ENCODE data around the gene DOK7.

DOK7 gene

GRCh38 chr4:3476936-3477749, 14.0 kb downstream of the DOK7 start:
- Histone ChIP-seq H3K36me3 (ENCODE audit: insufficient read depth, low read length) (no peaks in the 10 kb centered on the region), H3K9ac (ENCODE audit: low read depth, low read length) (no peak overlapping the region), H3K4me1 (ENCODE audit: insufficient read depth, low read length) (peaks cover 8% of the 10 kb centered on the region; the same call in 1 of the 2 replicates), H3K9me3 (ENCODE audit: control insufficient read depth, insufficient read depth, low read length) (no peaks in the 10 kb centered on the region)

- Histone ChIP-seq H3K36me3 (ENCODE audit: insufficient read depth, low read length) (no peaks in the 10 kb centered on the region), H3K4me1 (ENCODE audit: insufficient read depth, low read length) (peaks cover 8% of the 10 kb centered on the region; the same call in 1 of the 2 replicates), H3K9me3 (ENCODE audit: control insufficient read depth, insufficient read depth, low read length) (no peaks in the 10 kb centered on the region), H3K9ac (ENCODE audit: low read depth, low read length) (no peak overlapping the region)
Measured at GRCh38 chr4:3477750-3478430, 14.8 kb downstream of the DOK7 start.

GRCh38 chr4:3478446-3479357, 15.6 kb downstream of the DOK7 start:
- H3K9me3 ChIP-seq (ENCODE audit: control insufficient read depth, insufficient read depth, low read length), result no peaks in the 10 kb centered on the region
- no peak overlapping the region for H3K9ac ChIP-seq (ENCODE audit: low read depth, low read length)
- H3K36me3 ChIP-seq (ENCODE audit: insufficient read depth, low read length), result no peaks in the 10 kb centered on the region
- peaks cover 8% of the 10 kb centered on the region; the same call in 1 of the 2 replicates for H3K4me1 ChIP-seq (ENCODE audit: insufficient read depth, low read length)

GRCh38 chr4:3479358-3480101, 16.4 kb downstream of the DOK7 start:
- peaks cover 13% of the 10 kb centered on the region; the same call in 1 of the 2 replicates for H3K4me1 ChIP-seq (ENCODE audit: insufficient read depth, low read length)
- no peaks in the 10 kb centered on the region for H3K36me3 ChIP-seq (ENCODE audit: insufficient read depth, low read length)
- no peak overlapping the region for H3K9ac ChIP-seq (ENCODE audit: low read depth, low read length)
- no peaks in the 10 kb centered on the region for H3K9me3 ChIP-seq (ENCODE audit: control insufficient read depth, insufficient read depth, low read length)

GRCh38 chr4:3480528-3481112, 17.5 kb downstream of the DOK7 start:
- no peaks in the 10 kb centered on the region for H3K36me3 ChIP-seq (ENCODE audit: insufficient read depth, low read length)
- peak overlapping the region; percentile 13; the same call in 1 of the 2 replicates for H3K9ac ChIP-seq (ENCODE audit: low read depth, low read length)
- peaks cover 22% of the 10 kb centered on the region; the same call in 1 of the 2 replicates for H3K4me1 ChIP-seq (ENCODE audit: insufficient read depth, low read length)
- H3K9me3 ChIP-seq (ENCODE audit: control insufficient read depth, insufficient read depth, low read length), result no peaks in the 10 kb centered on the region

- no peaks in the 10 kb centered on the region for H3K36me3 ChIP-seq (ENCODE audit: insufficient read depth, low read length)
- H3K9ac ChIP-seq (ENCODE audit: low read depth, low read length), result peak overlapping the region; percentile 13; the same call in 1 of the 2 replicates
- peaks cover 24% of the 10 kb centered on the region; the same call in 1 of the 2 replicates for H3K4me1 ChIP-seq (ENCODE audit: insufficient read depth, low read length)
- no peaks in the 10 kb centered on the region for H3K9me3 ChIP-seq (ENCODE audit: control insufficient read depth, insufficient read depth, low read length)
Measured at GRCh38 chr4:3481113-3481531, 18.0 kb downstream of the DOK7 start.

- Histone ChIP-seq H3K4me1 (ENCODE audit: insufficient read depth, low read length) (peaks cover 24% of the 10 kb centered on the region; the same call in 1 of the 2 replicates), H3K9me3 (ENCODE audit: control insufficient read depth, insufficient read depth, low read length) (no peaks in the 10 kb centered on the region), H3K36me3 (ENCODE audit: insufficient read depth, low read length) (no peaks in the 10 kb centered on the region), H3K9ac (ENCODE audit: low read depth, low read length) (no peak overlapping the region)
Measured at GRCh38 chr4:3481783-3482393, 18.8 kb downstream of the DOK7 start.

GRCh38 chr4:3482707-3483106, 19.6 kb downstream of the DOK7 start:
- H3K4me1 ChIP-seq (ENCODE audit: insufficient read depth, low read length), result peaks cover 24% of the 10 kb centered on the region; the same call in 1 of the 2 replicates
- no peaks in the 10 kb centered on the region for H3K9me3 ChIP-seq (ENCODE audit: control insufficient read depth, insufficient read depth, low read length)
- no peak overlapping the region for H3K9ac ChIP-seq (ENCODE audit: low read depth, low read length)
- no peaks in the 10 kb centered on the region for H3K36me3 ChIP-seq (ENCODE audit: insufficient read depth, low read length)

GRCh38 chr4:3483471-3483921, 20.4 kb downstream of the DOK7 start:
- Histone ChIP-seq H3K4me1 (ENCODE audit: insufficient read depth, low read length) (peaks cover 24% of the 10 kb centered on the region; the same call in 1 of the 2 replicates), H3K36me3 (ENCODE audit: insufficient read depth, low read length) (no peaks in the 10 kb centered on the region), H3K9me3 (ENCODE audit: control insufficient read depth, insufficient read depth, low read length) (no peaks in the 10 kb centered on the region), H3K9ac (ENCODE audit: low read depth, low read length) (no peak overlapping the region)

- Histone ChIP-seq H3K9me3 (ENCODE audit: control insufficient read depth, insufficient read depth, low read length) (no peaks in the 10 kb centered on the region), H3K4me1 (ENCODE audit: insufficient read depth, low read length) (peaks cover 24% of the 10 kb centered on the region; the same call in 1 of the 2 replicates), H3K9ac (ENCODE audit: low read depth, low read length) (no peak overlapping the region), H3K36me3 (ENCODE audit: insufficient read depth, low read length) (no peaks in the 10 kb centered on the region)
Measured at GRCh38 chr4:3484057-3484973, 21.2 kb downstream of the DOK7 start.

- Histone ChIP-seq H3K9me3 (ENCODE audit: control insufficient read depth, insufficient read depth, low read length) (no peaks in the 10 kb centered on the region), H3K9ac (ENCODE audit: low read depth, low read length) (no peak overlapping the region), H3K4me1 (ENCODE audit: insufficient read depth, low read length) (peaks cover 24% of the 10 kb centered on the region; the same call in 1 of the 2 replicates), H3K36me3 (ENCODE audit: insufficient read depth, low read length) (no peaks in the 10 kb centered on the region)
Measured at GRCh38 chr4:3485011-3485791, 22.1 kb downstream of the DOK7 start.

Data from ES-I3 (cell line).